ENCODE measurements around the gene GNB1L.

GRCh38 chr22:19789406-19789805 is 65.3 kb downstream of the GNB1L start:
- TF ChIP-seq EP300 (IDR thresholded peaks at IDR 0.05) = no peak
- no peak for TF ChIP-seq CTCF (IDR thresholded peaks at IDR 0.05)
- no peak for TF ChIP-seq POLR2AphosphoS5 (IDR thresholded peaks at IDR 0.05)

Data from gastroesophageal sphincter (tissue), 3 donors.